Epithelial cell of alveolus of lung (primary cell): ENCODE results near the gene KLK8. TPM values are rescaled to one million over a fixed set of nuclear protein-coding genes. Genes with fewer than 3 reads are reported as not detected.

ENCODE experiments used
- total RNA-seq: library from RNA; depleted of rRNA; stranded (reverse); fragments of >200 nt; gene quantifications from 2 replicates; pipeline ENCODE4 v1.2.1, GENCODE V29; 2015

KLK8 gene
- total RNA-seq, result not detected in 2 replicates

GRCh38 chr19:51001515-51001914 is at the start of gene KLK8:
TSS of gene KLK8 (minus strand) at chr19:51001604. CDS start at chr19:51001167, 437 bp downstream.

GRCh38 chr19:51034704-51035103 is 33.3 kb upstream of the KLK8 start, which contains the start of gene KLK12:
TSS of gene KLK12 (minus strand) at chr19:51035002. CDS start at chr19:51034621, 381 bp downstream.

GRCh38 chr19:51026554-51026831 is 25.1 kb upstream of the KLK8 start, which contains the start of gene KLK11:
TSS of gene KLK11 (minus strand) at chr19:51026616. CDS start at chr19:51025631, 985 bp downstream.

GRCh38 chr19:51019544-51019925 is 18.1 kb upstream of the KLK8 start, which contains the start of gene KLK10:
TSS of gene KLK10 (minus strand) at chr19:51019709. CDS start at chr19:51019130, 579 bp downstream.

GRCh38 chr19:50983625-50984292 is 17.6 kb downstream of the KLK8 start, which contains the start of gene KLK7:
TSS of gene KLK7 (minus strand) at chr19:50983917. CDS start at chr19:50982399, 1,518 bp downstream.

GRCh38 chr19:50969413-50969760 is 32.0 kb downstream of the KLK8 start, which contains the start of gene KLK6:
TSS of gene KLK6 (minus strand) at chr19:50969591. CDS start at chr19:50968104, 1,487 bp downstream.

GRCh38 chr19:50952910-50953309 is 48.5 kb downstream of the KLK8 start, which contains the start of gene KLK5:
TSS of gene KLK5 (minus strand) at chr19:50953038. CDS start at chr19:50952657, 381 bp downstream.

Other genes starting within 250 kb of the KLK8 start
- gene GPR32, start 231.1 kb downstream of the KLK8 start, total RNA-seq, result not detected in 2 replicates
- not detected in 2 replicates for gene ACP4, start 211.2 kb downstream of the KLK8 start, total RNA-seq
- gene KLK1, start 177.8 kb downstream of the KLK8 start, total RNA-seq, result not detected in 2 replicates
- gene KLK15, start 168.0 kb downstream of the KLK8 start, total RNA-seq, result not detected in 2 replicates
- not detected in 2 replicates for gene KLK3, start 146.7 kb downstream of the KLK8 start, total RNA-seq
- not detected in 2 replicates for gene KLK2, start 128.2 kb downstream of the KLK8 start, total RNA-seq
- gene KLK4, start 90.2 kb downstream of the KLK8 start, total RNA-seq, result not detected in 2 replicates
- not detected in 2 replicates for gene KLK5, start 48.6 kb downstream of the KLK8 start, total RNA-seq
- not detected in 2 replicates for gene KLK6, start 32.0 kb downstream of the KLK8 start, total RNA-seq
- gene KLK7, start 17.7 kb downstream of the KLK8 start, total RNA-seq, result not detected in 2 replicates
- gene KLK10, start 18.1 kb upstream of the KLK8 start, total RNA-seq, result not detected in 2 replicates
- not detected in 2 replicates for gene KLK11, start 25.0 kb upstream of the KLK8 start, total RNA-seq
- gene KLK12, start 33.4 kb upstream of the KLK8 start, total RNA-seq, result not detected in 2 replicates
- gene KLK13, start 63.5 kb upstream of the KLK8 start, total RNA-seq, result not detected in 2 replicates
- gene KLK14, start 81.3 kb upstream of the KLK8 start, total RNA-seq, result not detected in 2 replicates
- gene CTU1, start 106.8 kb upstream of the KLK8 start, total RNA-seq, result 11.0 and 19.1 TPM in 2 replicates
- gene SIGLEC9, start 123.3 kb upstream of the KLK8 start, total RNA-seq, result not detected in 2 replicates
- not detected in 2 replicates for gene SIGLEC7, start 140.7 kb upstream of the KLK8 start, total RNA-seq
- gene CD33, start 223.5 kb upstream of the KLK8 start, total RNA-seq, result not detected in 2 replicates
- not detected in 2 replicates for gene SIGLECL1, start 249.5 kb upstream of the KLK8 start, total RNA-seq